GM23248 (cell line): ENCODE data around the gene RANGAP1.

Experiments used
- EZH2 ChIP-seq: fragments of 200-600 bp; sonication (generic); IDR thresholded peaks from 2 replicates; pipeline ENCODE4 v1.6.1; 2018; ENCODE audit warnings: antibody characterized with exemption, mild to moderate bottlenecking; ENCODE audit not compliant: insufficient read depth, poor library complexity, severe bottlenecking
- EZH2phosphoT487 ChIP-seq: fragments of 200-600 bp; sonication (generic); IDR thresholded peaks from 2 replicates; pipeline ENCODE4 v1.6.1; 2018; ENCODE audit warnings: antibody characterized with exemption, moderate library complexity, mild to moderate bottlenecking, low read depth; ENCODE audit not compliant: insufficient read depth

DNA sequence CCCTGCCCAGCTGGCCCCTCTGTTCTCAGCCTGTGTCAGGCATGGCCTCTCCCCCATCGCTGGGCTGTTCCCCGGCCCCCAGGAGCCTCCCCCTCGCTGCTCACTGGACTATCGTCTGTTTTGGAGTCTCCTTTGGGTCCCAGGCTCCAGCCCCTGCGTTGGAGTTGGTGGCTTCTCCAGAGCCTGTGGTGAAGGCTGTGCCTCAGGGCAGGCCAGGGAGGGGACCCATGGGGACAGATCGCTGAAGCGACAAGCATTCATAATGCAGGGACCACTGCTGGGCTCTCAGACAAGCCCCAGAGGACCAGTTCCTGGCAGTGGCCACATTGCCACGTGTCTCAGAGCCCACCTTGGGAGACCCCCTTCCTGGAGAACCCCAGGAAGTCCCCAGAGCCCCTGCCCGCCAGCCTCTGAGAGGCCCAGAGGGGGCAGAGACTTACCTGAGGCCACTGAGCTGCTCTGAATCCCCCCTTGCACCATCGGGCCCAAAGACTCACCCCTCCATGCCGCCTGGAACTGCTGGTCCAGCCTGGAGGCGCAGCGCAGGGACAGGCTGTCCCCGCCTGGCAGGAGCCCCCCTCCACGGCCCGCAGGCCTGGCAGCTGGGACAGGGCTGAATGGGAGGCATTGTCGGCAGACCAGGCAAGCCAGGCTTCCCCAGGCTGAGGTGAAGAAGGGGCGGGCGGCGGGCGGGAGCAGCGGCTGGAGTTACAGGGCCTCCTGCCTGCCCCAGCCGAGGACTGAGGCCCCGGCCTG, 45.4 kb downstream of the RANGAP1 start, which contains the start of gene CHADL:
- no peak for TF ChIP-seq EZH2phosphoT487
- no peak for TF ChIP-seq EZH2
